GM12864 (cell line): Measurements from ENCODE around the gene IFT43.

ENCODE experiments used
- DNase-seq: peaks from one replicate; pipeline ENCODE4 v3.0.0-alpha.2; 2011; ENCODE audit warnings: low read depth
- H3K4me3 ChIP-seq: 2 replicates; pipeline ENCODE4 v1.5.1; 2011; ENCODE audit warnings: mild to moderate bottlenecking, low read depth, low read length, control low read depth
- CTCF ChIP-seq: IDR thresholded peaks from 2 replicates; pipeline ENCODE4 v1.5.1; 2011; ENCODE audit warnings: low read depth, mild to moderate bottlenecking, moderate library complexity, low read length, control low read depth, inconsistent platforms; ENCODE audit errors: missing control alignments

IFT43 gene

GRCh38 chr14:76115010-76115422 lies 129.5 kb downstream of the IFT43 start:
- DNase-seq = no peak
- TF ChIP-seq CTCF = no peak
- H3K4me3 ChIP-seq = no peak overlapping the region

- no peak for DNase-seq
- TF ChIP-seq CTCF = no peak
- H3K4me3 ChIP-seq = no peak overlapping the region
Measured at GRCh38 chr14:76117789-76118484, 132.4 kb downstream of the IFT43 start.

GRCh38 chr14:76118594-76118993 lies 133.0 kb downstream of the IFT43 start:
- no peak for DNase-seq
- no peak for TF ChIP-seq CTCF
- H3K4me3 ChIP-seq = no peak overlapping the region

- TF ChIP-seq CTCF = no peak
- no peak for DNase-seq
- H3K4me3 ChIP-seq = no peak overlapping the region
Measured at GRCh38 chr14:76121089-76121748, 135.7 kb downstream of the IFT43 start.

GRCh38 chr14:76123426-76124225 lies 138.1 kb downstream of the IFT43 start:
- TF ChIP-seq CTCF = no peak
- H3K4me3 ChIP-seq = no peak overlapping the region
- DNase-seq = no peak

- H3K4me3 ChIP-seq = no peak overlapping the region
- TF ChIP-seq CTCF = no peak
- DNase-seq = no peak
Measured at GRCh38 chr14:76125511-76125910, 139.9 kb downstream of the IFT43 start.
